ENCODE results near the gene TMEM161B. TPM values are rescaled to one million over a fixed set of nuclear protein-coding genes. Genes with fewer than 3 reads are reported as not detected.

Gene TMEM161B
- total RNA-seq, 2 experiments from 2014 or later, result 20.3 to 32.7 TPM

GRCh38 chr5:88238732-88239131 lies 29.9 kb downstream of the TMEM161B start:
- peaks cover 51% of the 10 kb centered on the region for H3K36me3 ChIP-seq (ENCODE audit: insufficient read depth, low read length)
- peaks cover 61% of the 10 kb centered on the region for H3K79me2 ChIP-seq (ENCODE audit: insufficient read depth, low read depth, low read length)
- no peak overlapping the region for H3K4me3 ChIP-seq (ENCODE audit: low read depth, low read length, poor library complexity, severe bottlenecking)
- DNase-seq (ENCODE audit: low spot score), result no peak
- H3K9me3 ChIP-seq (ENCODE audit: low read length), result no peaks in the 10 kb centered on the region
- no peak overlapping the region for H2AFZ ChIP-seq (ENCODE audit: low read length)
- H3K4me2 ChIP-seq (ENCODE audit: low read length), result no peak overlapping the region
- no TSS peak for BruUV-seq (replicated peaks)
- no peak overlapping the region for H3K27ac ChIP-seq (ENCODE audit: low read depth, low read length, poor library complexity, severe bottlenecking)
- H3K9me2 ChIP-seq (ENCODE audit: insufficient read depth, low read length), result no peaks in the 10 kb centered on the region
- H4K20me1 ChIP-seq (ENCODE audit: insufficient read depth, low read length), result 0 out of 2 replicates have a peak, but pooled peaks cover 8% of the 10 kb centered on the region
- ChIA-PET POLR2A (interaction anchor here (0.5 to 1.8 kb wide), 7 partner anchors 10 to 138 kb away, joined by 3 to 4 read pairs (median 3); no protein-coding TSS in a partner anchor), CTCF (ENCODE audit: unreplicated experiment) (interaction anchor here (0.5 to 0.9 kb wide), 2 partner anchors 13 to 68 kb away, joined by 3 read pairs; no protein-coding TSS in a partner anchor)
- H3K4me1 ChIP-seq (ENCODE audit: insufficient read depth, low read length, poor library complexity, severe bottlenecking), result no peaks in the 10 kb centered on the region
- no peak for TF ChIP-seq CTCF (conservative IDR thresholded peaks at IDR 0.05; ENCODE audit: low read length)
- no peak for TF ChIP-seq EZH2phosphoT487 (IDR thresholded peaks at IDR 0.05; ENCODE audit: borderline replicate concordance, low read depth, low read length)
- intact Hi-C loops (cut with micrococcal nuclease; ENCODE audit: unreplicated experiment), result no loop called here

DNA sequence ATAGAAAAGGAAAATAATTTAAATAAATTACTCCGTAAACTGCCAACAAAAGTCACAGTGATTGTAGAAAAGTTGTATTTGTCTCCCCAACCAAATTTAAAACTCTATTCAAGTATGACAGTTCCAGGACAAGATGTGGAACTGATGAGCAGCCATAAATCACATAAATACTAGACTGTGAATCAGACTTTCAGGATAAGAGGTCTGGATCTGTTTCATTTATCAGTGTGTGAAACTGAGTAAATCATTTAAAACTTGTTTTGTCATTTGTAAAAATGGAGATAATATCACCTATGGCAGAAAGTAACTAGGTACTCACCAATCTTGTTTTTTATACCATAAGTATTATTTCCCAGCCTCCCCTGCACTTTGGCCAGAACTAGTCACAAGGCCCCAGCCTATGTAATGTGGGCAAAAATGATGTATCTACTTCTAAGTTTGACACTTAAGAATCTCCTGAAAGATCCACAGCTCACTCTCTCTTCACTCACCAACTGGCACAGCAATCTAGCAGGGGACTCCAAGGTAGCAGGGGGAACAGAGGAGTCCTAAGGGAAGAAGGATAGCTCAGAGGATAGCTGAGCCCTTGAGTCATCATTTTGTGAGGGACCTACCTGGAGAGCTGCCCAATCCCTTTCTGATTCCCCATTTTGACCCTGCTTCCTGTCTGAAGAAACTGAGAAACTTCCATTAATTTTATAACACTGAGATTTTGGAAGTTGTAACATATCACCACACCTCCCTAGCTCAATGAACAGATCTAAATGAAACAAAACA lies 31.6 kb downstream of the TMEM161B start:
- H3K36me3 ChIP-seq (ENCODE audit: insufficient read depth, low read length), result peaks cover 58% of the 10 kb centered on the region
- peaks cover 45% of the 10 kb centered on the region for H3K79me2 ChIP-seq (ENCODE audit: insufficient read depth, low read depth, low read length)
- H3K4me3 ChIP-seq (ENCODE audit: low read depth, low read length, poor library complexity, severe bottlenecking), result no peak overlapping the region
- no peak overlapping the region for H2AFZ ChIP-seq (ENCODE audit: low read length)
- H3K4me2 ChIP-seq (ENCODE audit: low read length), result no peak overlapping the region
- 0 out of 2 replicates have a peak, but pooled peaks cover 3% of the 10 kb centered on the region for H4K20me1 ChIP-seq (ENCODE audit: insufficient read depth, low read length)
- H3K9me2 ChIP-seq (ENCODE audit: insufficient read depth, low read length), result no peaks in the 10 kb centered on the region
- intact Hi-C loops (cut with micrococcal nuclease; ENCODE audit: unreplicated experiment), result no loop called here
- DNase-seq (ENCODE audit: low spot score), result no peak
- BruUV-seq (replicated peaks), result no TSS peak
- ChIA-PET CTCF (ENCODE audit: unreplicated experiment) (no interaction called here), POLR2A (interaction anchor here (0.8 to 1.7 kb wide), 5 partner anchors 10 to 49 kb away, joined by 3 to 5 read pairs (median 3); no protein-coding TSS in a partner anchor)
- H3K27ac ChIP-seq (ENCODE audit: low read depth, low read length, poor library complexity, severe bottlenecking), result no peak overlapping the region
- H3K4me1 ChIP-seq (ENCODE audit: insufficient read depth, low read length, poor library complexity, severe bottlenecking), result no peaks in the 10 kb centered on the region
- TF ChIP-seq CTCF (conservative IDR thresholded peaks at IDR 0.05; ENCODE audit: low read length), result no peak
- no peak for TF ChIP-seq EZH2phosphoT487 (IDR thresholded peaks at IDR 0.05; ENCODE audit: borderline replicate concordance, low read depth, low read length)
- H3K9me3 ChIP-seq (ENCODE audit: low read length), result no peaks in the 10 kb centered on the region

GRCh38 chr5:88235828-88236227 lies 32.8 kb downstream of the TMEM161B start:
- no peak overlapping the region for H2AFZ ChIP-seq (ENCODE audit: low read length)
- no peaks in the 10 kb centered on the region for H3K4me1 ChIP-seq (ENCODE audit: insufficient read depth, low read length, poor library complexity, severe bottlenecking)
- no peaks in the 10 kb centered on the region for H3K9me2 ChIP-seq (ENCODE audit: insufficient read depth, low read length)
- no peak for TF ChIP-seq EZH2phosphoT487 (IDR thresholded peaks at IDR 0.05; ENCODE audit: borderline replicate concordance, low read depth, low read length)
- no peak for TF ChIP-seq CTCF (conservative IDR thresholded peaks at IDR 0.05; ENCODE audit: low read length)
- H3K4me3 ChIP-seq (ENCODE audit: low read depth, low read length, poor library complexity, severe bottlenecking), result no peak overlapping the region
- intact Hi-C loops (cut with micrococcal nuclease; ENCODE audit: unreplicated experiment), result no loop called here
- DNase-seq (ENCODE audit: low spot score), result no peak
- H4K20me1 ChIP-seq (ENCODE audit: insufficient read depth, low read length), result no peaks in the 10 kb centered on the region
- H3K4me2 ChIP-seq (ENCODE audit: low read length), result no peak overlapping the region
- H3K36me3 ChIP-seq (ENCODE audit: insufficient read depth, low read length), result peaks cover 67% of the 10 kb centered on the region
- H3K9me3 ChIP-seq (ENCODE audit: low read length), result no peaks in the 10 kb centered on the region
- ChIA-PET CTCF (ENCODE audit: unreplicated experiment) (interaction anchor here (0.6 kb wide), 1 partner anchor 9 kb away, joined by 3 read pairs; no protein-coding TSS in a partner anchor), POLR2A (interaction anchor here (1.2 kb wide), 2 partner anchors 48 to 246 kb away, joined by 3 read pairs; no protein-coding TSS in a partner anchor)
- no TSS peak for BruUV-seq (replicated peaks)
- H3K79me2 ChIP-seq (ENCODE audit: insufficient read depth, low read depth, low read length), result peaks cover 32% of the 10 kb centered on the region; the same call in 1 of the 2 replicates
- H3K27ac ChIP-seq (ENCODE audit: low read depth, low read length, poor library complexity, severe bottlenecking), result no peak overlapping the region

All from OCI-LY7 (cell line).